H9 (cell line): Measurements from ENCODE around the gene DCX. TPM values are rescaled to one million over a fixed set of nuclear protein-coding genes. Genes with fewer than 3 reads are reported as not detected.

Experiments used
- DNase-seq: peaks from one replicate; pipeline ENCODE4 v3.0.0-alpha.2; 2017
- H2AFZ ChIP-seq: one replicate; pipeline ENCODE4 v1.6.1; 2013; ENCODE audit warnings: mild to moderate bottlenecking, low read length, control low read depth, moderate library complexity
- H2AK5ac ChIP-seq: 2 replicates; pipeline ENCODE4 v1.6.1; 2013; ENCODE audit warnings: low read length, control low read depth, mixed read lengths; ENCODE audit not compliant: insufficient read length
- H2BK120ac ChIP-seq: one replicate; pipeline ENCODE4 v1.6.1; 2013; ENCODE audit warnings: low read depth, mild to moderate bottlenecking, low read length, control low read depth, inconsistent platforms; ENCODE audit not compliant: poor library complexity, severe bottlenecking
- H2BK12ac ChIP-seq: 2 replicates; pipeline ENCODE4 v1.6.1; 2013; ENCODE audit warnings: low read length, control low read depth, mixed read lengths, low read depth; ENCODE audit not compliant: insufficient read length
- H2BK15ac ChIP-seq: 2 replicates; pipeline ENCODE4 v1.6.1; 2013; ENCODE audit warnings: low read depth, low read length, control low read depth
- H2BK20ac ChIP-seq: one replicate; pipeline ENCODE4 v1.6.1; 2013; ENCODE audit warnings: low read depth, mild to moderate bottlenecking, low read length, control low read depth, inconsistent platforms; ENCODE audit not compliant: poor library complexity, severe bottlenecking
- H2BK5ac ChIP-seq: 2 replicates; pipeline ENCODE4 v1.6.1; 2013; ENCODE audit warnings: low read length, control low read depth, mixed read lengths; ENCODE audit not compliant: insufficient read length
- H3K14ac ChIP-seq: 2 replicates; pipeline ENCODE4 v1.6.1; 2013; ENCODE audit warnings: low read length, control low read depth; ENCODE audit not compliant: insufficient read depth
- H3K18ac ChIP-seq: 2 replicates; pipeline ENCODE4 v1.6.1; 2013; ENCODE audit warnings: low read depth, mild to moderate bottlenecking, mixed read lengths, low read length, control low read depth; ENCODE audit not compliant: insufficient read length
- H3K23ac ChIP-seq: 2 replicates; pipeline ENCODE4 v1.6.1; 2013; ENCODE audit warnings: low read length, control low read depth, mixed read lengths, low read depth; ENCODE audit not compliant: insufficient read length
- H3K23me2 ChIP-seq: 2 replicates; pipeline ENCODE4 v1.6.1; 2013; ENCODE audit warnings: low read depth, mild to moderate bottlenecking, mixed read lengths, low read length, control low read depth; ENCODE audit not compliant: insufficient read length, poor library complexity, severe bottlenecking
- H3K27ac ChIP-seq: 2 replicates; pipeline ENCODE4 v1.5.1; 2013; ENCODE audit warnings: low read length, control low read depth, mixed read lengths, low read depth; ENCODE audit not compliant: insufficient read length
- H3K27me3 ChIP-seq: 2 replicates; pipeline ENCODE4 v1.6.1; 2013; ENCODE audit warnings: low read length, control low read depth, inconsistent platforms; ENCODE audit not compliant: insufficient read depth
- H3K4ac ChIP-seq: 2 replicates; pipeline ENCODE4 v1.6.1; 2013; ENCODE audit warnings: low read depth, mild to moderate bottlenecking, control low read depth, inconsistent platforms, low read length, moderate library complexity
- H3K4me1 ChIP-seq: 2 replicates; pipeline ENCODE4 v1.6.1; 2013; ENCODE audit warnings: low read length, control low read depth, inconsistent platforms; ENCODE audit not compliant: insufficient read depth
- H3K4me2 ChIP-seq: 2 replicates; pipeline ENCODE4 v1.6.1; 2013; ENCODE audit warnings: low read length, control low read depth, mixed read lengths; ENCODE audit not compliant: insufficient read length, insufficient read depth
- H3K56ac ChIP-seq: 2 replicates; pipeline ENCODE4 v1.6.1; 2013; ENCODE audit warnings: low read depth, mild to moderate bottlenecking, mixed read lengths, low read length, control low read depth; ENCODE audit not compliant: insufficient read length
- H3K79me1 ChIP-seq: 2 replicates; pipeline ENCODE4 v1.6.1; 2013; ENCODE audit warnings: low read depth, mild to moderate bottlenecking, moderate library complexity, low read length, control low read depth, inconsistent platforms; ENCODE audit not compliant: insufficient read depth, poor library complexity, severe bottlenecking
- H3K79me2 ChIP-seq: 2 replicates; pipeline ENCODE4 v1.6.1; 2013; ENCODE audit warnings: low read length, control low read depth, inconsistent platforms; ENCODE audit not compliant: insufficient read depth
- H3K9ac ChIP-seq: 2 replicates; pipeline ENCODE4 v1.6.1; 2013; ENCODE audit warnings: low read length, control low read depth, mixed read lengths; ENCODE audit not compliant: insufficient read length; ENCODE audit errors: extremely low read depth
- H3K9me3 ChIP-seq: one replicate; pipeline ENCODE4 v1.6.1; 2013; ENCODE audit warnings: low read depth, low read length, inconsistent platforms; ENCODE audit not compliant: control insufficient read depth
- H3T11ph ChIP-seq: one replicate; pipeline ENCODE4 v1.6.1; 2013; ENCODE audit warnings: mild to moderate bottlenecking, low read length, control low read depth, inconsistent platforms
- H4K20me1 ChIP-seq: one replicate; pipeline ENCODE4 v1.6.1; 2013; ENCODE audit not compliant: control insufficient read depth, insufficient read length, insufficient read depth
- H4K5ac ChIP-seq: 2 replicates; pipeline ENCODE4 v1.6.1; 2013; ENCODE audit warnings: low read depth, mild to moderate bottlenecking, mixed read lengths, low read length, control low read depth; ENCODE audit not compliant: insufficient read length
- H4K8ac ChIP-seq: replicated peaks from 2 replicates; pipeline ENCODE4 v1.6.1; 2013; ENCODE audit warnings: low read length, control low read depth, mixed read lengths, low read depth; ENCODE audit not compliant: insufficient read length
- H4K91ac ChIP-seq: 2 replicates; pipeline ENCODE4 v1.6.1; 2013; ENCODE audit warnings: low read depth, mild to moderate bottlenecking, moderate library complexity, mixed read lengths, low read length, control low read depth; ENCODE audit not compliant: insufficient read length
- H3K27ac Mint-ChIP-seq, 3 experiments: 2 replicates in 2 of 3; 3 replicates in 1 of 3; pipeline ENCODE4 v1.8.0; 2020 to 2021; ENCODE audit warnings: mixed read lengths in 3 of 3, mild to moderate bottlenecking in 1 of 3, moderate library complexity in 1 of 3
- H3K27me3 Mint-ChIP-seq: 2 replicates; pipeline ENCODE4 v1.8.0; 2021; ENCODE audit warnings: low read depth, mild to moderate bottlenecking, moderate library complexity, mixed read lengths
- H3K36me3 Mint-ChIP-seq, 3 experiments: 2 replicates in 2 of 3; 3 replicates in 1 of 3; pipeline ENCODE4 v1.8.0; 2020 to 2021; ENCODE audit warnings: low read depth in 3 of 3, mixed read lengths in 3 of 3; ENCODE audit not compliant: insufficient read depth in 1 of 3
- H3K4me1 Mint-ChIP-seq, 2 experiments: 2 replicates each; pipeline ENCODE4 v1.8.0; 2020; ENCODE audit warnings: mixed read lengths in 2 of 2
- H3K4me3 Mint-ChIP-seq, 2 experiments: 2 replicates in 1 of 2; 3 replicates in 1 of 2; pipeline ENCODE4 v1.8.0; 2020 to 2021; ENCODE audit warnings: mild to moderate bottlenecking in 2 of 2, mixed read lengths in 2 of 2, moderate library complexity in 1 of 2
- H3K9me3 Mint-ChIP-seq, 2 experiments: 2 replicates in 1 of 2; 3 replicates in 1 of 2; pipeline ENCODE4 v1.8.0; 2020; ENCODE audit warnings: mild to moderate bottlenecking in 2 of 2, mixed read lengths in 2 of 2, moderate library complexity in 1 of 2
- WGBS: extraction: QIAGEN DNeasy Blood & Tissue Kit; methylation state at CpG from one replicate; pipeline ENCODE4 v1.1.7; 2013; ENCODE audit warnings: missing lambda C conversion rate, low lambda C conversion rate, mixed read lengths; ENCODE audit not compliant: insufficient read length; ENCODE audit errors: extremely low coverage; 5-methylcytosine and 5-hydroxymethylcytosine counted together
- total RNA-seq: library from RNA; stranded (reverse); gene quantifications from 2 replicates; pipeline ENCODE4 v1.2.1, GENCODE V29; 2021
- TF ChIP-seq, protein P1 (sequence below): fragments of 200-600 bp; sonication (generic); conservative IDR thresholded peaks from 3 replicates; pipeline ENCODE4 v1.8.0; 2021; ENCODE audit warnings: antibody characterized with exemption, mild to moderate bottlenecking

DCX gene
- total RNA-seq, 1 experiment from 2014 or later: 2.0 TPM

DNA sequence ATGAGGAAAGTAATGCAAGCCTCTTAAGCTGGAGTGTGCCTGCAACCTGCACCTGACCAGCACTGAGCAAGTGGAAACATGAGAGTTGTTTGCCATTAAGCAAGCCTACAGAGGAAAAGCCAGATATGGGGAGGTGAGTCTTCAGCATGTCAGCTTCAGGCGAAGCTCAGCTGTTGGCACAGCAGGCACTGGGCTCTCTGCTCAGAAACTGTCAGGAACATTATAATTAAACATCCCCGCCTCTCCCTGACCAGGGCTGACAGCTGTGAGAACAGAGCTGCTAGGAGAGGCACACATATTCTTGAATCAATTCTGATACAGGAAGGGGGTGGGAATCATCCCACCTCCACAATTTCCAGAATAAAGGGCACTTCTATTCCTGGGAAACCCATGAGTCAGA, 19.0 kb upstream of the DCX start:
- H4K5ac ChIP-seq: no peak overlapping the region
- H3K56ac ChIP-seq: no peak overlapping the region
- H3K4me2 ChIP-seq: no peak overlapping the region
- no peaks in the 10 kb centered on the region for H3K9me3 ChIP-seq
- H3K23me2 ChIP-seq: no peaks in the 10 kb centered on the region
- no peak overlapping the region for H3K27ac ChIP-seq
- no peak overlapping the region for H2BK5ac ChIP-seq
- no peaks in the 10 kb centered on the region for H3K27me3 ChIP-seq
- no peak for DNase-seq
- no peaks in the 10 kb centered on the region; the same call in 1 of the 2 replicates for H3K27me3 Mint-ChIP-seq
- WGBS: no CpG with 5 or more reads among the region's 2 CpGs
- no peak overlapping the region for H3K18ac ChIP-seq
- TF ChIP-seq, protein P1, sequence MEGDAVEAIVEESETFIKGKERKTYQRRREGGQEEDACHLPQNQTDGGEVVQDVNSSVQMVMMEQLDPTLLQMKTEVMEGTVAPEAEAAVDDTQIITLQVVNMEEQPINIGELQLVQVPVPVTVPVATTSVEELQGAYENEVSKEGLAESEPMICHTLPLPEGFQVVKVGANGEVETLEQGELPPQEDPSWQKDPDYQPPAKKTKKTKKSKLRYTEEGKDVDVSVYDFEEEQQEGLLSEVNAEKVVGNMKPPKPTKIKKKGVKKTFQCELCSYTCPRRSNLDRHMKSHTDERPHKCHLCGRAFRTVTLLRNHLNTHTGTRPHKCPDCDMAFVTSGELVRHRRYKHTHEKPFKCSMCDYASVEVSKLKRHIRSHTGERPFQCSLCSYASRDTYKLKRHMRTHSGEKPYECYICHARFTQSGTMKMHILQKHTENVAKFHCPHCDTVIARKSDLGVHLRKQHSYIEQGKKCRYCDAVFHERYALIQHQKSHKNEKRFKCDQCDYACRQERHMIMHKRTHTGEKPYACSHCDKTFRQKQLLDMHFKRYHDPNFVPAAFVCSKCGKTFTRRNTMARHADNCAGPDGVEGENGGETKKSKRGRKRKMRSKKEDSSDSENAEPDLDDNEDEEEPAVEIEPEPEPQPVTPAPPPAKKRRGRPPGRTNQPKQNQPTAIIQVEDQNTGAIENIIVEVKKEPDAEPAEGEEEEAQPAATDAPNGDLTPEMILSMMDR: no peak
- H3K4ac ChIP-seq: no peak overlapping the region
- H3K4me1 ChIP-seq: no peaks in the 10 kb centered on the region
- no peak overlapping the region for H3K27ac Mint-ChIP-seq
- no peaks in the 10 kb centered on the region for H3K36me3 Mint-ChIP-seq
- no peaks in the 10 kb centered on the region for H3K4me1 Mint-ChIP-seq
- H2BK12ac ChIP-seq: no peak overlapping the region
- no peak overlapping the region for H3K23ac ChIP-seq
- H3K14ac ChIP-seq: no peak overlapping the region
- no peaks in the 10 kb centered on the region for H3K79me2 ChIP-seq
- H2BK15ac ChIP-seq: no peak overlapping the region
- no peak overlapping the region for H2BK120ac ChIP-seq
- no peak overlapping the region for H2BK20ac ChIP-seq
- H4K91ac ChIP-seq: no peak overlapping the region
- no peaks in the 10 kb centered on the region for H4K20me1 ChIP-seq
- H3K4me3 Mint-ChIP-seq: no peak overlapping the region
- no peak overlapping the region for H3T11ph ChIP-seq
- H2AK5ac ChIP-seq: no peak overlapping the region
- H3K9ac ChIP-seq: no peak overlapping the region
- no peaks in the 10 kb centered on the region for H3K9me3 Mint-ChIP-seq
- H2AFZ ChIP-seq: no peak overlapping the region
- H4K8ac ChIP-seq: no peak overlapping the region
- no peaks in the 10 kb centered on the region for H3K79me1 ChIP-seq
